ENCODE results near the gene TMPRSS4.
"Not testable (repeated sequence)": the region's sequence is repeated elsewhere in the genome, so short reads cannot be mapped to it uniquely, and the experiment has no call there.

Gene TMPRSS4

DNA sequence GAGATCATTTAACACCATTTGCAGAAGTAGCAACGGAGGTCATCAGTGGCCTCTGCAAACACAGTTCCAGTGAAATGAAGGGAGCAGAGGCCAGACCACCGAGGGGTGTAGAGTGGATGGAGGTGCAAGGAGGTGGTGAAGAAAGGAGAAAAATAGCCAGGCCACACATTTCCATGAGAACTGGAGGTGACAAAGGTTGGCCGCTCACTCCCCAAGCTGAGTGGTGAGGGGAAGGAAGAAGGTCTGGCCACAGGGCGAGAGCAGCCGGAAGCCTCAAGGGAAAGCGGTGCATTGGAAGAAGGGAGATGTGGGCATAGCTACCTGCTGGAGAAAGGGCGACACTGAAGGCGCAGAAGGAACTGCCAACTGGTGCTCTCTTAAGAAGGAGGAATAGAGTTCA, 20.1 kb upstream of the TMPRSS4 start:
- DNase-seq (ENCODE audit: low read depth) = no peak

DNA sequence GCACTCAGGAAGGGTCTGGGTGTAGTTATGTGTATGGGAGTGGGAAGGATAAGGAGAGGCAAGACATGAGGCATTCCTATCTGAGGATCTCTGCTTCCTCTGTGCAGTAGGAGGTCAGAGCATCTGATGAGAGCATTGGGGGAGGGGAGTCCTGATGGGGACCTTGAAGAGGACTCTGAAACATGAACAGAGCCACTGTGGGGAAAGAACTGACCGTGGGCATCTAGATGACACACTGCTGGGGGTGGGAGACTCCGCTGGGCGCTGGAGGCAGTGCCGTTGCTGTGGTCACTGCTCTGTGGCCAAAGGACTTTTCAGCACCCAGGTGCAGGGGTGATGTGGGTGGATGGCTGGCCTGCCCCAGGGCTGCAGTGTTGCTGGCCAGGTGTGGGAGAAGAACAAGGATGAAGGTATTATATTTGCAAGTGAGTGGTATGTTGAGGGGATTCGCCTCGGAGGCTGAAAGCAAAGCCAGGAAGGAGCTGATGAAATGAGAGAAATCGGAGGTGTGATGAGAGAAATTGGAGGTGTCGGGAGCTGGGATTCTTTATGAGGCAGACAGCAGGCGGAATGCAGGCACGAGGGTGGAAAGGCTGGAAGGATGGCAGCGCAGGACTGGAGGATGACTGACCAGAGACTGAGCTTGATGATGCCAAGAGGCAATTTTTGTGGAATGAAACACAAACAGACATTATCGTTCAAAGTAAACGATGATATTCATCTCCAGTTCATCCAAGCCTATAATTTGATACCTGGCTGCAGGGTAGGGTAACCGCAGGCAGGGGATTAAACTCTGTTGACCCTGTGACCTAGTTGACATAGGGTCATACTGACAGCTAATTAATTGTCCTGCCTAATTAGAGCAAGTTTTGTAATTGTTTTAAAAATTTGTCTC, 19.4 kb upstream of the TMPRSS4 start:
- DNase-seq (ENCODE audit: low read depth) = no peak

DNA sequence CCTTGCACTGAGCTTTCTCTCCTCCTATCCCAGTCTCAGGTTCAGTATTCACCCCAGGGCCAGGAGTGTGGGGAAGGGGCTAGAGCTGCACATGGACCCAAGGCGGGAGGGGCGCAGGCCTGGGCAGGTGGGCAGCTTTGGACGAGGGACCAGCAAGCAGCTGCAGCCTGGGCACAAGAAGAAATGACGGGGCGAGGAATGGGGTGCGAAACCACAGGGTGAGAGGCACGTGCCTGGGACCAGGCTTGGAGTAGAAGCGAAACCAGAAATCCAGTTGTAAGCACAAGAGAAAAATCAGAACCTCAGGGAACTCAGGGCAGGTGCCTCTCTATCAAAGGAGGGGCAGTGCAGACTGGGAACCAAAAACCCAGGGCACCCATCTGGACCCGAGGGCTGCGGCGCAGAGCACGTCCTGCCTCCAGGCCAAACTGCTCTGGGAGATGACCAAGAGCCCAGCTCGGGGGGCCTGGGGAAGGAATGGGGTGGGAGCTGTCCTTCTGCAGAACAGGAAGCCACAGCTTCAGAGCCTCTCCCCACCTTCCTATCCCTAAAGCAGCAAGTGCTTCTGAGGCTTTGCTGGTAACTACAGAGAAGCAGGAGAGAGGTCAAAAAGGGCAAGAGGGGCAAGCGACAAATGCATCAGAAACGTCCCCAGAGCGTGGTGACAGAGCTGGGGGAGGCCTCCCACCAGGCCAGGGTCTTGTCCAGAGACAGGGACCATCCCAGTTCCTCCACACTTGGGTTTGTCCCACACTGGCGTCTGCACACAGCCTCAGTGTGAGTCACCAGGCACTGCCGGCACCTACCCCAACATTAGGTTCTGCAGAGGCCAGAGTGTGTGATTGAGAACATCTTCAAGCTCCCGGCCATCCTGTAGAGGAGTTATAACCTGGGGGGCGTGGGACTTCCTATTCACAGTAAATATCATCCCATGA, 18.3 kb upstream of the TMPRSS4 start:
- no peak for DNase-seq (ENCODE audit: low read depth)

DNA sequence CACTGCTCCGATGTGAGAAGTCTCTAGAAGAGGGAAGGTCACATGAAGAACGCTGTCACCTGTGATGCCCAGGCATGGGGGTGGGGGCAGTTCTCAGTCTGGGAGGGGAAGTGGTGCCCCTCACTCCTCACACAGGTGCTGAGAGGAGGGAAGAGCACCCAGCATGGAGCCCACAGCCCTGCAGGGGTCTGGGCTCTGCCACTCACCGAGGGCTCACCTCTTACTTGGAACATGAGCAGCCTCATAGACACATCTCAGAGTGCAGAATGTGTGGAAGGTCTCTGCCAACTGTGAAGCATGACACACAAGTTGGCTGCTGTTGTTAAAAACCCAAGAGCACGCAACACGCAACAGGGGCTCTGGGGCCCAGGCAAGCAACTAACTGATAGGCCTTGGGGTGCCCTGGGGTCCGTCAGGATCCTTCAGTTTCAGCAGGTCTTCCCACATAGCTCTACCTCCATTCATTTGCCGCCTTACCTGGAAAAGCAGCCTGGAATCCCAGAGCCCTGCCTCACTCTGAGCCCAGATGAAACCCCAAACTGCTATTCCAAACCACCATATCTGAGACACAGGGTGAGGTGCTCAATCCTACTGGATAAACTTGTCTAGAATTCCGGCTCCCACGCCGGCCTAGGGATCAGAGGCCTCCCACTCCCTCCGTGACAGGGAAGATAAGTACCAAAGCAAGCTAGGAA, 17.5 kb upstream of the TMPRSS4 start:
- no peak for DNase-seq (ENCODE audit: low read depth)

DNA sequence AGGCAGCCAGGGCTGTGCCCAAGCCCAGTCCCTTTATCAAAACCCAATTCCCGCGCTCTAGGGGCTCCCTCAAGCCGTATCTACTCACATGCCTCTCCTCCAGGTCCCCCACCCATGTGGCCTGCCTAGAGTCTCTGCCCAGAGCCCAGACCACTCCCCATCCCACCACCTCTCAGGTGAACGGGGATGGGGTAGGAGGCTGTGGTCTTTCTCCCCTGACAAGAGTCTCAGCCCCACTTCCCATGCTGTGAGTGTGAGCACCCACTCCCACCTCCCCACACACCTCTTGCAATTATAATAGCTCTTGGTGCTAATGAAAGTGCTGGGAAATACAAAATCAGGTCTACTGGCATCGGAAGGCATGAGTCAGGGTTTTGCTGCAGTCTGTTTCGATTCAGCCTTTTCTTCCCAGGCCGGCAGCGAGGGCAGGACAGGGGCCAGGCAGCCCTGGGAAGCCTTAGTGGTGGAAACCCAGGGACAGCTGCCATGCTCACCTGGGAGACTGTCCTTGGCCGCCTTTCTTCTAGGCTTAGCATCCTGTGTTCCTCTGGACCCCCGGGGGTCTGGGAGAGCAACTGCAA, 16.7 kb upstream of the TMPRSS4 start:
- DNase-seq (ENCODE audit: low read depth) = no peak

DNA sequence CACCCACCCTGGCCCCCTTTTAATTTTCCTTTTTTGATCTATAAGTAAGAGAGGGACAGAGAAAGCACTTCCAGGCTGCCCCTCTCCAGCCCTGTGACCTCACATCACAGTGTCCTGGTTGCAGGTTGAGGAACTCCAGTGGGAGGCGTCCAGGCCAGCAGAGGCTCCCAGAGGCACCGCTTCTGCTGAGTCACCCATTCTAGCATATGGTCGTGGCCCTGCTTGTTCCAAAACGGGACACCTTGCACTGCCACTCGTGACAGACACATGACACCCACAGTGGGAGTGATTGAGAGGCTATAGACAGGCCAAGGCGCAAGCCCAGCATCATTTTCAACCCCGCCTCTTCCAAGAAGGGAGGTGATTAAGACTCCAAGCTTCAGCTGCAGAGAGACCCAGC, 16.0 kb upstream of the TMPRSS4 start:
- no peak for DNase-seq (ENCODE audit: low read depth)

DNA sequence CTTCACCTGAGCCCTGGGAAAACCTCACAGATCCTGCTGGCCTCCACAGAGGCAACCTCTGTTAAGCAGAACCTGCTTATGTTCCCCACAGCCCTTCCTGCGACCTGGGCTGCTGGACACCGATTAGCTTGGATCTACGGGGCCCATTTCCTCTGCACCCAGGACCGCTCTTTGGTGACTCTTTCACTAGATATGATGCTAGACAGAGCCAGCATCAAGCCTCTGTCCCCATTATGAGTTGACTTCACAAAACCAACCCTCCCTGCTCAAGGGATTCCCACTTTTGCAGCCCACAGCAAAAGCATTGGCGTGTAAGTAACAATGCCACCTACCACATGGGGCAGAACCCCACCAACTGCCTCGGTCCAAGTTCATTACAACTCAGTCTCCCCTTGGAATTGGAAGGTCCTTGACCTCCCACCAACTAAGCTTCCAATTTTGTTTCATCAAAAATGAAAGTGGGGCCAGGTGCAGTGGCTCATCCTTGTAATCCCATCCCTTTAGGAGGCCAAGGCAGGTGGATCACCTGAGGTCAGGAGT, 15.2 kb upstream of the TMPRSS4 start:
- DNase-seq (ENCODE audit: low read depth) = no peak

DNA sequence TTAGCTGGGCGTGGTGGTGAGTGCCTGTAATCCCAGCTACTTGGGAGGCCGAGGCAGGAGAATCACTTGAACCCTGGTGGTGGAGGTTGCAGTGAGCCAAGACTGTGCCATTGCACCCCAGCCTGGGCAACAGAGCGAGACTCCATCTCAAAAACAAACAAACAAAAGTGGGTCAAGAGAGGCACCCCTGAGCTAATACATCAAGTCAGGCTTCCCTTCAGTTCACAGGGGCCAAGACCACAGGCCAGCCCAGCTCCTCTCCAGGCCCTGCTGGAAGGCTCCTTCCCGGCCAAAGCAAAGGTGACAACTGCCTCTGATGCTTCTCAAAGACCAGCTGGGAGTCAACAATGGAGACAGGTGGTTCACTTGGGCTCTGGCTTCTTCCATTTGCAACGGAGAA, 14.7 kb upstream of the TMPRSS4 start:
- not testable (repeated sequence) for DNase-seq (ENCODE audit: low read depth)

DNA sequence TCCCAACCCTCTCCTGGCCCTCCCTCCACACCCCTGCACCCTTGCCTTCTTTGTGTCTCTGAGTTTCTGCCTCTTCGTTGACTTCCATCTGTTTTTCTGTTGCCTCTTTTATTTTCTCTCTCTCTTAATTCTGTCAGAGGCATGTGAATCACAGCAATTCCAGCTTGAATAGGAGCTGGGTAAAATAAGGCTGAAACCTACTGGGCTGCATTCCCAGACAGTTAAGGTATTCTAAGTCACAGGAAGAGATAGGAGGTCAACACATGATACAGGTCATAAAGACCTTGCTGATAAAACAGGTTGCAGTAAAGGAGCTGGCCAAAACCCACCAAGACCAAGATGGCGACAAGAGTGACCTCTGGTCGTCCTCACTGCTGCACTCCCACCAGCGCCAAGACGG, 14.2 kb upstream of the TMPRSS4 start:
- not testable (repeated sequence) for DNase-seq (ENCODE audit: low read depth)

DNA sequence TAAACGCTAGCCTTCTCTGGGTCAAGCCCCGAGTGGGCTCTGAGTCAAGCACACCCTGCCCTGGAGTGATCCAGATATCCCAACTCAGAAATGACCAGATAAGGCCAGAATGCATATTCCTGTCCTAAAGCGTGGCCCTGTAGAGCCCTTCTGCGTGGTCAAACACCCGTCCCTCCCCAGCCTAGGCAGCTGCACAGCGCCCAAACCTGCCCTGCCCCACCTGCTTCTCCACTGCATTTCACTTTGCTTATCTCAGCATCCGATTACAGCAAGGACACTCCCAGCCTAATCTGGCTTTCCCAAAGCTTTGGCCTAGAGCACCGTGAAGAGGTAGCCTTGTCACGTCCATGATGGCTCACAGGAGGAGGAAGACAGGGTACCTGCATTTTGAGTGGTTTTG, 11.9 kb upstream of the TMPRSS4 start:
- DNase-seq (ENCODE audit: low read depth) = no peak

DNA sequence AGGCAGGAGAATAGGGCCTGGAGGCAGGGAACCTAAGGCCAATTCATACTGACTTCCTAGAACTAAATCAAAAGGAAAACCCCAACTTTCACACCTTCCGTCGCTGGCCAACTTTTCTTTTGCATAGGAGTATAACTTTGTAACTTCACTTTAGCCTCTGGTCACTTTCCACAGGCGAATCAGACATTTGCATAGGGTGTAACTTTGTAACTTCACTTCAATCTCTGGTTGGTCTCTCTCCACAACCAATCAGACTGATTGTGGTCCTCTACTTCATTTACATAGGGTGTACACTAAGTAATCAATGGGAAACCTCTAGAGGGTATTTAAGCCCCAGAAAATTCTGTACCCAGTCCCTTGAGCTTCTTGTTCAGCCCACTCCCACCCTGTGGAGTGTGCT, 11.5 kb upstream of the TMPRSS4 start:
- no peak for DNase-seq (ENCODE audit: low read depth)

DNA sequence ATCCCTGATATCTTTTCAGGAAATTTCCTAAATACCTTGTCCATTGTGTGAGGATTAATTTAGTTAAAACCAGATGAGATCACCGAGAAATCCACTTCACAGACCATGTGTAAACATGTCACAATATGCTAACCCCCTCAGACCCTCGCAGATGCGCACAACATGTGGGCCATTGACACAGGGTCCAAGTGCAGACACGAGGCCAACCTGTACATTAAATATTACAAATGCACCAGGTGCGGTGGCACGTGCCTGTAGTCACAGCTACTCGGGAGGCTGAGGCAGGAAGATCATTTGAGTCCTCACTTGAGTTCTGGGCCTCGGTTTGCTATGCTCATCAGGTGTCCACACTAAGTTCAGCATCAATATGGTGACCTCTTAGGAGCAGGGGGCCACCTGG, 9.9 kb upstream of the TMPRSS4 start:
- DNase-seq (ENCODE audit: low read depth) = no peak

DNA sequence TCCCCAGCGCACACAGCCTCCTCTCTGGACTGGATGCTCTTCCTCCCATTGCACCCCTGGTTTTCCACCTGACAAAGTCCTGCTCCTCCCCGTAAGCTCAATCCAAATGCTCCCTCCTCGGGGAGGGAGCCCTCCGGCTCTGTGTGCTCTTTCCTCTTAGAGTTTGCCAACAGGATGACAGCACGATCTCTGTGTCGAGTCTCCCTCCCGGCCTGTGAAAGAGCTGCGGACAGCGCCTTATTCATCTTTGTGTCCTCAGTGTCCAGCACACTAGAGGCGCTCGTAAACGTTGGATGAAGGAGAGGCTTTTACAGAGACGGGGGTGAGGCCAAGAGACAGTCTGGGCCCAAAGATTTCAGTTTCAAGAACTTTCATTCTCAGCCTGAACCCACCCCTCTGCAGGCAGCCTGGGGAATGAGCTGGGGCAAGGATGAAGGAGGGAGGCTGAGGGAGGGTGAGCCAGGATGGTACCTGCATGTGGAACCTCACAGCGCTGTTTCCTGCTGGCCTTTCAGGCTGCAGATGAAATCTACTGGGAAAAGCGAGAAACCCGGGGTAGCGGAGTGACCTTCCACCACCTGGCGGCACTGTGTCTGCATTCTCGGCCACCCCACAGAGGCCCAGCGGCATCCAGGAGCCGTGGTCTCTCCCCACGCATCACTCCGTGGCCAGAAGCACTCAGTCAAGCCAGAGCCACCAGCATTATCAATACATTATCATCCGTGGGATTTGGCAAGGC, 8.5 kb upstream of the TMPRSS4 start:
- no peak for DNase-seq (ENCODE audit: low read depth)

DNA sequence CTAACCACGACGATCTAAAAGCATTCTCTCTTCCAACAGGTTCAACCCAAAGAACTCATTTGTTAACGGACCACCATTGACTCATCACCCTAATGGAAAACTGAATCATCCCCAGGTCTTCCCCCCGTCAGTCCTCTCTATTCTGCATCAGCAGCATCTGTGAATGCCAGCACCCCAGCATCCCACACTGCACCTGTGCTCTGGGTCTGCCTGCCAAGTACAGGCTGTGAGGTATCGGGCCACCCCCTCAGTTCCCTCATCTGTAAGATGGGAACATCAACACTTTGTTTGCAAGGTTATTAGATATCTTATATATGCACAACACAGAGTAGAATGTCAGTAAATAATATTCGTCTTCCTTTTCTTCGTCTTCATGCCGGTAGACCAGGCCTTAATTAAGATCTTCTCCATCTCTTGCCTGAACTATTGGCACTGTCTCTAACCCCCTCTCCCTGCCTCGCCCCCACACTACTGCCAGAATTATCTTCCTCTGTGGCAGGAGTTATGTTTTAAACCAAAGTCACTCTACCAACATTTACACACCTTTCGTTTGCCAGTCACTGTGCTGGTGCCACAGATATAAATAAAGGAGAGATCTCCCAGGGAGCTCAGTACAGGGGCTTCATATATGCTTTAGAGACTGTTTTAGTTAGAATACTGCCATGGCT, 7.8 kb upstream of the TMPRSS4 start:
- DNase-seq (ENCODE audit: low read depth) = no peak

DNA sequence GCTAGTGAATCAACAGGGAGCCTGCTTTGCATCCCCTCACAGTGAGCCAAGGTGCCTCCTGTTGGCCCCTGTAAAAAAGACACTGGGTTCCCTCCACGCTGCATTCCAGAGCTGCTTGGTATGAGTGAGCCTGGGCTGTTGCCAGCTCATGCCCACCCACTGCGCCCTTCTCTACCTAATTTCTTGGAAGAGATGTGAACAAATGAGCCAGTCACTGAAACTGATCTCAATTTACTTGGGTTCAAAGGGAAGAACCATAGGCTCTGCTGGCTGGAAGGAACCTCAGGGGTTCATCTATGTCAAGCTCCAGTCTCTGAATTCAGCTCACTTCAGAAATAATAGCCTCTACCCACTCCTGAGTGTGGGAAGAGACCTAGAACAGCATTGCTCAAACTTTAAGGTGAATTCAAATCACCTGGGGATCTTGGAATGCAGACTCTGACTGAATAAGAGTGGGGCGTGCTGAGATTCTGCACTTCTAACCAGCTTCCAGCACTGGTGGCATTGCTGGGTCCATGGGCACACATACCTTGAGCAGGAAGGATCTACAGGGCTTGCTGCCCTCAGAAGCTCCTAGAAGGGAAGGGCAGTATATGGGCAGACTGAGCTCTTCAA, 5.4 kb upstream of the TMPRSS4 start:
- DNase-seq (ENCODE audit: low read depth) = no peak

DNA sequence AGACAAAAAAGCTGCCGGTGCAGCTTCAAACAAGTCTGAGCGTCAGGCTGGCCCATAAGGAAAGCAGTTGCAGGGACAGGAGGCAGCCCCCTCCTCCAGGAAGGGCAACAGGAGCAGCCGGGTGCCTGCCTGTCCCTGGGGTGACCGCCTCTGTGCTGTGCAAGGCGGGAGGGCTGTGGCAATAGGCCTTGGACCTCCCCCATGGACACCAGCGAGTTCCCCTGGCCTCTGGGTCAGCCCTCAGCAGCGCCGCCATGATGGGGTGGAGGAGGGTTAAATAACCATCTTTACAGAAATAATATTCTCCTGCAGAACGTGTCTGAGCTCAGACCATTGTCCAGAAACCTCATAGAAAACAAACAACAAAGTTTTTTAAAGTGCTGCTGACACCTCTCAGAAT, 3.3 kb upstream of the TMPRSS4 start:
- DNase-seq (ENCODE audit: low read depth) = no peak

DNA sequence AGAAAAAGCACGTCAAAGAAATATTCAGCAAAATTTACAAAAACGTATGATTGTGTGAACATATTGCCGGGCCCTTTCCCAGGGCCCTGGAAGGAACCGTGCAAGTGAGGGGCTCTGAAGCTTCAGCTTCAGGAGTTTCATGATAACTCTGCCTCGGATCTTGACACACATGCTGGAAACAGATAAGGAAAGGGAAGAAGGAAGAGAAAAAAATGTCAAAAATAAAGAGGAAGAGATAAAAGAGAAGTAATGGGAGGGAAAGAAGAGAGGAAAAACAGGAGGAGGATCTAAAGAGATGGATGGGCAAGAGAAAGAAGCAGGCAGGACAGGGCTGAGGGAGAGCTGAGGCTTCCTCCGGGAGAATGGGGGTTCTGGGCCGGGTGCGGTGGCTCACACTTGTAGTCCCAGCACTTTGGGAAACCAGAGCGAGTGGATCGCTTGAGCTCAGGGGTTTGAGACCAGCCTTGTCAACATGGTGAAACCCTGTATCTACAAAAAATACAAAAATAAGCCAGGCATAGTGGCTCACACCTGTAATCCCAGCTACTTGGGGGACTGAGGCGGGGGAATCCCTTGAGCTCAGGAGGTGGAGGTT, 2.7 kb upstream of the TMPRSS4 start:
- no peak for DNase-seq (ENCODE audit: low read depth)

DNA sequence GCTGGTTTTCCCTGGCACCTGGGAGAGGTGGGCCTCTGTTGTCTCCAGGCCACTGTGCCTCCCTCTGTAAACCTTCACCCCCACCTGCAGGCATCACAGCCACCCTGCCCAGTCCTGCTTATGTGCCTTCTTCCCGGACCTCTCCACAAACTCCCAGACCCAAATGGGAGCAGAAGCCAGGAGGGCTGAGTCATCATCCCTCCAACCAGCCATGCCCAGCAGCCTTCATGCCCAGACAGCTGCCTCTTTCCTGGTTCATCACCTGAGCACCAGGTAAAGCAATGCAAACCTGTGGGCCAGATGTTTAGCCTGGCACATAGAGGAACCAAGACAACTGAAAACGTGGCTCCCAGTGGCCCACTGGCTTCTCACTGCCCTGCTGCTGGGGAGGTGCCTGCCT, 2.1 kb upstream of the TMPRSS4 start:
- DNase-seq (ENCODE audit: low read depth) = no peak

DNA sequence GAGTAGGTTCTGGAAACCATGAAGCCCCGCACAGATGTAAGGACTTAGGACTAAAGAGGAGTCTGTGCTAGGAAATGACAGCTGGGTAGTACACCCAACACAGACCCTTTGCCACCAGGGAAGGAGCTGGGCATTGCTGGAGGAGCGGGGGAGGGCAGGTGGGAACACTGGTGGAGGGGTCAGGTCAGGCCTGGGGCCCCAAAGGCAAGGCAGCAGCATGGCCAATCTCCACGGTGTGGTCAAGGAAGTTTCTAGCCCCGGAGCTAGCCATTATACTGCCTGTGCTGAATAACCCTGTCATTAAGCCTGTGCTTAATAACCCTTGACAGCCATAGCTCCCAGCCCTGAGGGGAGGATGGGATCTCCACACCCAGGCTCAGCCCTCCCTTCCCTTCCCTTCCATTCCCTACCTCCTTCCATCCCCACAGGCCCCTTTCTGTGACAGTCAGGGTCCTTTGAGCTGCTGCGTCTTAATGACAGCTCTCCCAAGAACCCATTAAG, 2.1 kb downstream of the TMPRSS4 start:
- DNase-seq (ENCODE audit: low read depth) = no peak

DNA sequence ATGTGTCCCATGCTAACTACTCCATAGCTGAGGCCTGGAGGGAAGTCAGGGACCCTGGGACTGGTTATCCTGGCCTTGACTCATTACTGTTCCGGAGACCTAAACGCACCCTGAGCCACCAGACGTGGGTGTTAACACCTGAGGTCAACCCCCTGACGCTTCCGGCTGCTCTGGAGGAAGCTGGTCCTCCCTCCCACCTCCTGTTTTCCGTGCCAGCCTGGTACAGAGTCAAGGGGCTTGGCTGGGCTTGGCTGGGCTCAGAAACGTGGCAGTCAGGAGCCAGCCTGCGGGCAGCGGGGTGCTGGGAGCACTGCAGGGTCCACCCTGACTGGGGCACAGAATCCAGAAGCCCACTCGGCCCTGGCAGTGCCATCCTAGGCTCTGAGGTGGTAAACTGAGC, 2.6 kb downstream of the TMPRSS4 start:
- no peak for DNase-seq (ENCODE audit: low read depth)

Measured in stimulated activated CD4-positive, alpha-beta T cell treated with anti-CD3 and anti-CD28 coated beads, Interleukin-2, amount 100 ng/mL, for 4 hours (primary cell).